Activated CD8-positive, alpha-beta T cell treated with anti-CD3 and anti-CD28 coated beads for 36 hours (primary cell): Measurements from ENCODE around the gene WDR20. TPM values are rescaled to one million over a fixed set of nuclear protein-coding genes. Genes with fewer than 3 reads are reported as not detected.

Experiments used
- ATAC-seq: fragments of 200-7000 bp; cut with Tn5 transposase; one replicate; pipeline ENCODE4 v1.10.0; 2021; ENCODE audit warnings: mild to moderate bottlenecking, moderate library complexity
- CTCF ChIA-PET: fragments of 350-600 bp; sonication (Branson Sonifier 250); formaldehyde crosslinking; loops from one replicate; lab custom pipeline; 2021; ENCODE audit warnings: antibody characterized with exemption; lab: Charles Lee
- POLR2A ChIA-PET: fragments of 350-600 bp; sonication (Branson Sonifier 250); formaldehyde crosslinking; loops from one replicate; lab custom pipeline; 2021; ENCODE audit warnings: antibody characterized with exemption; lab: Charles Lee
- DNase-seq: peaks from one replicate; pipeline ENCODE4 v3.0.0-alpha.2; 2020
- H3K27ac Mint-ChIP-seq: one replicate; pipeline ENCODE4 v1.8.0; 2021; ENCODE audit warnings: mild to moderate bottlenecking, mixed read lengths
- H3K27me3 Mint-ChIP-seq: one replicate; pipeline ENCODE4 v1.8.0; 2021; ENCODE audit warnings: mixed read lengths
- H3K36me3 Mint-ChIP-seq: one replicate; pipeline ENCODE4 v1.8.0; 2021; ENCODE audit warnings: low read depth, mixed read lengths
- H3K4me1 Mint-ChIP-seq: one replicate; pipeline ENCODE4 v1.8.0; 2021; ENCODE audit warnings: low read depth, mixed read lengths
- H3K4me3 Mint-ChIP-seq: one replicate; pipeline ENCODE4 v1.8.0; 2021; ENCODE audit warnings: mild to moderate bottlenecking, moderate library complexity, mixed read lengths
- H3K9me3 Mint-ChIP-seq: one replicate; pipeline ENCODE4 v1.8.0; 2021; ENCODE audit warnings: mixed read lengths
- CTCF ChIP-seq: fragments of 200-600 bp; IDR thresholded peaks from one replicate; pipeline ENCODE4 v1.8.0; 2022; ENCODE audit warnings: antibody characterized with exemption, mild to moderate bottlenecking
- intact Hi-C: fragments of 100-400 bp; cut with micrococcal nuclease; formaldehyde crosslinking; loops from one replicate; pipeline ENCODE4 v1.10.0; 2022
- total RNA-seq, 2 experiments: library from RNA; stranded (reverse); gene quantifications; one replicate each; pipeline ENCODE4 v1.2.3, GENCODE V29; 2021

WDR20 gene
- total RNA-seq, 2 experiments from 2014 or later = 18.5 to 21.6 TPM

- peaks cover 78% of the 10 kb centered on the region for H3K4me1 Mint-ChIP-seq
- ATAC-seq (no peak), DNase-seq (no peak)
- H3K4me3 Mint-ChIP-seq = no peak overlapping the region
- TF ChIP-seq CTCF = no peak
- H3K27ac Mint-ChIP-seq = peak overlapping the region; percentile 87
- CTCF ChIA-PET = interaction anchor here (1.0 to 1.9 kb wide), 7 partner anchors 18 to 131 kb away, joined by 3 to 5 read pairs (median 4); no protein-coding TSS in a partner anchor
- no peaks in the 10 kb centered on the region for H3K36me3 Mint-ChIP-seq
- intact Hi-C loops = no loop called here
- no peaks in the 10 kb centered on the region for H3K27me3 Mint-ChIP-seq
- POLR2A ChIA-PET = interaction anchor here (0.7 kb wide), 1 partner anchor 36 kb away, joined by 3 read pairs; no protein-coding TSS in a partner anchor
- H3K9me3 Mint-ChIP-seq = no peaks in the 10 kb centered on the region
Observed at GRCh38 chr14:102182936-102183619, 43.4 kb downstream of the WDR20 start.

GRCh38 chr14:102183886-102184285 is 44.2 kb downstream of the WDR20 start:
- peak overlapping the region; percentile 87 for H3K27ac Mint-ChIP-seq
- intact Hi-C loops = no loop called here

GRCh38 chr14:102184316-102185035 is 44.8 kb downstream of the WDR20 start:
- ChIA-PET CTCF (interaction anchor here (0.9 to 1.2 kb wide), 4 partner anchors 10 to 129 kb away, joined by 3 to 4 read pairs (median 3); no protein-coding TSS in a partner anchor), POLR2A (interaction anchor here (0.9 to 1.2 kb wide), 2 partner anchors 12 to 17 kb away, joined by 3 to 4 read pairs; no protein-coding TSS in a partner anchor)
- Mint-ChIP-seq H3K4me3 (peak overlapping the region; percentile 13), H3K36me3 (no peaks in the 10 kb centered on the region), H3K4me1 (peaks cover 71% of the 10 kb centered on the region), H3K9me3 (no peaks in the 10 kb centered on the region), H3K27ac (peak overlapping the region; percentile 87), H3K27me3 (no peaks in the 10 kb centered on the region)
- ATAC-seq = peak; percentile 77
- peak; percentile 20 for TF ChIP-seq CTCF
- peak; percentile 55 for DNase-seq
- intact Hi-C loops = no loop called here

More at GRCh38 chr14:102183886-102184285, 44.2 kb downstream of the WDR20 start:
- ATAC-seq (no peak), DNase-seq (no peak)
- Mint-ChIP-seq H3K4me1 (peaks cover 72% of the 10 kb centered on the region), H3K9me3 (no peaks in the 10 kb centered on the region), H3K4me3 (peak overlapping the region; percentile 13), H3K27me3 (no peaks in the 10 kb centered on the region), H3K36me3 (no peaks in the 10 kb centered on the region)
- CTCF ChIA-PET = interaction anchor here (0.9 to 1.2 kb wide), 4 partner anchors 11 to 130 kb away, joined by 3 to 4 read pairs (median 3); no protein-coding TSS in a partner anchor
- POLR2A ChIA-PET = interaction anchor here (0.9 to 1.2 kb wide), 2 partner anchors 12 to 18 kb away, joined by 3 to 4 read pairs; no protein-coding TSS in a partner anchor
- TF ChIP-seq CTCF = no peak

- no peak for TF ChIP-seq CTCF
- ChIA-PET POLR2A (no interaction called here), CTCF (no interaction called here)
- H3K36me3 Mint-ChIP-seq = no peaks in the 10 kb centered on the region
- peaks cover 72% of the 10 kb centered on the region for H3K4me1 Mint-ChIP-seq
- no peak overlapping the region for H3K4me3 Mint-ChIP-seq
- ATAC-seq (no peak), DNase-seq (no peak)
- H3K9me3 Mint-ChIP-seq = no peaks in the 10 kb centered on the region
- H3K27me3 Mint-ChIP-seq = no peaks in the 10 kb centered on the region
- intact Hi-C loops = no loop called here
- H3K27ac Mint-ChIP-seq = no peak overlapping the region
Observed at GRCh38 chr14:102185360-102185759, 45.7 kb downstream of the WDR20 start.
